GM18870 (cell line): ENCODE results near the gene UQCC5.

Source experiments
- ATAC-seq: cut with Tn5 transposase; IDR thresholded peaks from one replicate; pipeline ENCODE4 v1.9.1; 2021; ENCODE audit warnings: moderate library complexity; ENCODE audit not compliant: unreplicated experiment

UQCC5 gene

DNA sequence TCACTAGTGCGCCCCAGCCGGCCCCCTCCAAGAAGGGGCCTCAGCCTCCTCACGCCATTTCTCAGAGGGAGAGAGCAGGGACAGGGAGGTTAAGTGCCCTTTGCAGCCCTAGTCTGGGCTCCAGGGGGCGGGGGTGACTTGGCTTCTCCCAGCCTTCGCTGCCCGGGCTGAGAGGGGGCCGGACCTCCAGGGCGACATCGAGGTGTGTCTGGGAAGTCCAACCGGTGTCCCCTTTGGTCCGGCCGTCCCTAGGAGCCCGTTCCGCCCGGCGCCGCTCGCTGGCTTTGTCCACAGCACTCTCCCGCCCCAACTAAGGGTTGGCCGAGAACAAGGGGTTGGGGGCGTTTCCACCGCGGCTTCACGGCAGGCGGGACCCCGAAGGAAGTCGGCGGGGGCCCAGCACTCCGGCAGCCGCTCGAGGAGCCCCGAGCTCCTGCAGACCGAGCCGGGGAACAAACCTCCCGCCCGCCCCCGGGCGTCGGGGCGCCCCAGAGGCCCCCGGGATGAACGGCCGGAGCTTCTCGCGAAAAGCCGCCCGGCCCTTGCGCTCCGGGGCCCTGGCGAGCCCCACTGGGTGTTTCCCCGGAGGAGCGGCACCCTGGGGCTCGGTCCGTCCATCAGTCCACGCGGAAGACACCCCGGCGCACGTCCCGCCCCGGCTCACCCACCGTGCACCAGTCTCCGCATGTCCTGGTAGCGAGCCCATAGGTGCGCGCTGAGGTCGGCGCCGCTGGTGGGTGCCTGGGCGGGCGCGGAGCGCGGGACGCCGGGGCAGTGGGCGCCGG lies 3.4 kb upstream of the UQCC5 start:
- ATAC-seq = no peak

DNA sequence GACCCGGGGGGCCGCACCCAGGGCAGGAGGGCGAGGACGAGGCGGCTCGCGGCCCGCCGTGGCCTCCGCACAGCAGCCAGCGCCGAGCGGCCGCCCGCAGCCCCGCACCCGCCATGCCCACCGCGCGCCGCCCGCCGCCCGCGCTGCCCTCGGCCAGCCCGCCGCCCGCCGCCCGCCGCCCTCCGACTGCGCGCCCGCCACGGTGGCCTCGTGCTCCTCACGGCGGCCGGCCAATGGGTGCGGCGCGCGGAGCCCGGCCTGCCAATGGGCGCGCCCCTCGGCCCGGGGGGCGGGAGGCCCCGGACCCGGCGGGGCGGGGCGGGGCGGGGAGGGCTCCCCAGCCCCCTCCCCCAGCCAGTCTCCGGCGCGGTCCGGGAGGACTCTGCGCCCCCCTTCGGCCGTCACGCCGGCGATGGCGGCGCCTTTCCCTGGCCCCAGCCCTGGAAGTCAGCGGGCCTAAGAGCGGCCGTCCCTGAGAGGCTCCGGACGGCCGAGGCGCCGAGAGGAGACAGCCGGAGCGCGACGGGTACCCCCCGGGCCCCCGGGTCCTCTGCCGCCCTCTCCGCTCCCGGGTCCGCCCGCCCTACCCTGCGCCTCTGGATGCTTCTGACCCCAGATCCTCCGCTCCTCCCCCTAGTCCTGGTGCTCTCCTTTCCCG lies 2.7 kb upstream of the UQCC5 start, which contains the start of gene NT5DC2:
NT5DC2 (minus strand) TSS at position 235 of the 658 bp plus-strand sequence; CDS start at position 115, 120 bp downstream.
- no peak for ATAC-seq

DNA sequence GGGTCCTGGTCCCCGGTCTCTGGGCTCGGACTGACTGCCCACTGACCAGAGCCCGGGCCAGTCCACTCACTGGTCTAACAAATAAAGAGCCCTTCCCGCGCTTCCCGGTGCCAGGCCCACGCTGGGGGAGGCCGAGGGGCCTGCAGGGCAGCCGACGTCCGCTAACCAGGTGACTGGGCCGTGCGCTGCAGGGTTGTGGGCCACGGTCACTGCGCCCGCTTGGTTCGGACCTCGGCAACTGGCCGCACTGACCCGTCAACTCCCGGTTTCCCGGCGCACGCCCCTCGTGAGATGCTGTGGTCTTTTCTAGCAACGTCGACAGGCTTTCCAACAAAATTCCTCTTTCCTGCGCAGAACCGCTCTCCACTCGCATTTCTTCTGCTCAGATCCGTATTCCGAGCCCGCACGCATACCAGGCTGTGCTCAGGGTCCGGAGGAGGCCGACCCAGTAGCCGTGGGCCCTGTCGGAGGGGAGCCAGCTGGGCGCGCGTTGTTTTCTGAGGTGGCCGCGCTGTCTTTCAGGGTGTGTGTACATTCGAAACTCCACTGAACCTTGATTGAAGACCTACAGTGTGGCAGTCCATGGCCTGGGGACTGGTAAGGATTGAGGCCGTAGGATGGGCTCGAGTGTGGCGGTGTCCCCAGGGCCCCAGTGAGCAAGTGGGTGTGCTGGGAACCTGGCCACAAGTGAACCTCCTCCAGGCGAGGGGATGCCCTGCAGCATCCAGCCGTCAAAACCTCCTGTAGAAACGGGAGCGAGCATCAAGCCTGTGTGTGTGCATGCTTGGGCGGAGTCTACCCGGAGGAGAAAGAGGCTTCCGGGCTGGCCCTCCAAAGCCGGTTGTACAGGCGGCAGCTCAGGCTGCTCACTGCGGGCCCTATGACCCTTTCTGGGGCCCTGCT lies 1.9 kb upstream of the UQCC5 start:
- no peak for ATAC-seq

DNA sequence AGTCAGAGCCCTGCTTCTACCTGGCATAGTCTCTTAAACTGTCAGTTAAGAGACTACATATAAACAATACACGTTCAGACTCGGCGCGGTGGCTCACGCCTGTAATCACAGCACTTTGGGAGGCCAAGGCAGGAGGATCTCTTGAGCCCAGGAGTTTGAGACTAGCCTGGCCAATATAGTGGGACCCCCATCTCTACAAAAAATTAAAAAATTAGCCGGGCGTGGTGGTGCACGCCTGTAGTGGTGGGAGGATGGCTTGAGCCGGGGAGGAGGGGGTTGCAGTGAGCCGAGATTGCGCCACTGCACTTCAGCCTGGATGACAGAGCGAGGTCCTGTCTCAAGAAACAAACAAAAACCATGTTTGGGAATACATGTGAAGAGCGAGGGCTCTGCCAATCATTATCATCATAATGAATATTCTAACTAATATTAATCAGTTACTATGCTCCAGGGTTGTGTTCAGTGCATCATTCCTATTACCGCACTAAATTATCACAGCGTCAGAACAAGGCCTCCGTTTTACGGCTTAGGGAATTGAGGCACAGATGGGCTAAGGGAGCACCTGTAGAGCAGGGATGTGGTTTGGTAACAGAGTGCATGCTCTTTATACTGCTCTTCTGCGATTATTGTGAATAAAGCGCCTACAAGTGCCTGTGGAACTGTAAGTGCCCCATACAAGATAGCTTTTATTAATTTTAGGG lies 844 bp upstream of the UQCC5 start:
- no peak for ATAC-seq

DNA sequence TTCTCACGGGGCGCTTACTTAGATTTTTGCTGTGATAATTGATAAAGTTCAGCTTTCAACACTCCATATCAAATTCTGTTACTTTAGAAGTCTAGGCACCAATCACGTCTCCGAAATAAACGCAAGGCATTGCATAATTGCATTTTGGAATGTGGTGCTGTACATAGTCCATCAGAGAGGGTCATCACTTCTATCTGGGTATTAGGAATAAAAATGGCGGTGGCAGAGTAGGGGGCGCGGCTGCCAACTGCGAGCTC lies 365 bp upstream of the UQCC5 start:
- ATAC-seq = no peak

DNA sequence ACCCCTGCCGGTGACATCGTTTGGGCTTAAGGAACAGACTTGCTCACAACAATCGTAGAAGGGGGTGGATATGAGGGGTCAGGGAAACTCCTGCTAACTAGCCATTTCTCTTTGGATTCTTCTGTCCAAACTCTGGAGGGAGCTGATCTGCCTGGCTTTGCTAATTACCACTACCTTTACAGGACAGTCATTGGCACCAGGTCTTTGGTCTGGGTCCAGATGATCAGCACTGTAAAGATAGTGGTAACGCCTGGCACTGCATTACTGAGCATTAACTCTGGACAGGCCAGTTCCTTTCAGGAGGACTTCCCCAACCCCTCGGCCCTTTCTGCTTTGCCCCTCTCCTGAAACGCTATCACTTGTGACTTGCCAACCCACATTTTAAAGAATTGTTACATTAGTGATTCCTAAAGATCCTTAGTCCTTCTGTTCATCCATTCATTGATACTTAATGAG lies 788 bp downstream of the UQCC5 start:
- no peak for ATAC-seq

DNA sequence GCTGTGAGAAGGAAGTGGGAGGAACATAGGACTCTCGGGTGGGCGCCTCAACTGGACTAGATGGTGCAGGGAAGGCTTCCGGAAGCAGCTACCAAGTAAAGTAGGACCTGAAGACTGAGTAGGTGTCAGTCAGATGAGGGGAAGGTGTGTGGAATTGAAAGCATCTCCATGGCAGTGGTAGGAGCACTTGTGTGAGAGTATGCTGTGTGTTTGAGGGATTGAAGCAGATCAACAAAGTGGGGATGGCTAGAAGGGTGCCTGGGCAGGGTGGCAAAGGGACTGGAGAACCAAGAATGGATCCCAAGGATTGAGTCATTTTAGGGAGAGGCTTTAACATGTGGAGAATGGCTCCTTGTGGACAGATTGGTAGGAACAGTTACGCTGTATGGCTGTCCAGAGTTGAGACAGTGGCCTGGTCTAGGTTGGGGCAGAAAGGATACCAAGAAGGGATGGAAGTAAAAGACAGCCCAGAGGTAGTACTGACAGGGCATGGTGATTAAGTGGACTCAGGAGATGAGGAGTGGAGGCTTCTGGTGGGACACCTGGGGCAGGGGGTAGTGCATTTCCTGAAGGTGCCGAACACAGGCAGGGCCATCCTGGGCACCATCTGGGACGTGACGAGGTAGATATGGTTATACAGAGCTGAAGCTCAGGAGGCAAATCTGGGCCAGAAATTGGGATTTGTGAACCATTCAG lies 1.5 kb downstream of the UQCC5 start:
- ATAC-seq = no peak

DNA sequence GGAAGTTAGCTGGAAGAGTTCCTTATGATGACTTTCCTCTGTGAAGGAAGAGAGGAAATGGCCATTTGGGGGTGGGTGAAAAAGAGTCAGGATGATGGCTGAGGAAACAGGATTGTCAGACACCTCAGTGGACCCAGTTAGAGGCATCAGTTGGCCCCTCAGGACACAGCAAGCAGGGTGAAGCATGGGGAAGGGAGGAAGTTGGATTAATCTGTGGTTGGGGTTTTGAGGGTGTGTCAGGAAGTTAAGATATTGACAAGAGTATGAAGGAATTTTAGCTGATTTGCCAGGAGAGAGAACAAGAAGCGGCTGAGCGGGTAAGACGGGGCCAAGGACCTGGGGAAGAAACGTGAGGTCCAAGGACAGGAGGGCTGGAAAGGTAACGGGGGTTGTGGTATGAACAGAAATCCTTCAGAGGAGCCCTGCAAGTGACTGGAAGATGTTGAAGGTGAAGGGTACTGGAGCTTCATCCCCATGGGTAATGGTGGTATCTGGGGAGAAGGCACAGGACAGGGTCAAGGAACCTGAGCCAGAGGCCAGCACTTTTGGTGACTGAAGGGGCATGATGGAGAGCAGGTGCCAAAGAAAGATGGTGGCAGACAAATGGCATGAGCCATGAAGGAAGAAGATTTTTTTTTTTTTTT lies 2.7 kb downstream of the UQCC5 start:
- ATAC-seq = no peak

DNA sequence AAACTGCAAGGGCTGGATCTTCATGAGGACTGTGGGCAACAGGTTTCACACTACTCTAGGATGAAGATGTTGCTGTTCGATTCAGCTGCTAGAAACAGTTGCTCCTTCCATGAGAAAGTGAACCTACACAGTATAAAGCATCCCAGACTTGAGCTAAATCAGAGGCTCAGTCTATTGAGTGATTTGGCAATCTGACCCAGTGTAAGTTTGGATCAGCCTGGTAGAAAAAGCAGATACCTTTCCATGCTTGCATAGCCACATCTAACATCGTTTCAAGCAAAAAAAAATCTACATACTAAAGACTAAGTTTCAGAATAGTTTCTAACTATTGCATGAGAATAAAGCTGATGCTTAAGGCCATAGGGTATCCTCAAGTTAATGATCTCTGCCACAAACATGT lies 4.6 kb downstream of the UQCC5 start:
- no peak for ATAC-seq

DNA sequence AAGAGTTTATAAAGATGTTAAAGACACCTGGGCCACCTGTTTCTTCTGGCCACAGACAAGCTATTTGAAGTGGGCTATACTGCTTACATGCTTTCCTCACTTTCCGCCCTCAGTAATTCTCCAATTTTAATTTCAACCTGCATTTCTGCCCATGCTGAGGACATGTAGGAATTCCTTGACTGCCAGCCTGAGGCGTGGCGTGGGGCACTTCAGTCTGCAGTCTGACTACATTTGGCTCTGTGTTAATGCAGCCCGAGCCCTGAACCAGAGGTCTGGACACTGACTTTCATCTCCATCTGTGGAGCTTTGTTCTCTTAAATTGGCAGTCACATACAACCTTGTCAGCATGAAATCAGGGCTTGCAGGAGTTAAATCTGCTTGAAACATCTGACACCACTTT lies 8.5 kb downstream of the UQCC5 start:
- ATAC-seq = no peak

DNA sequence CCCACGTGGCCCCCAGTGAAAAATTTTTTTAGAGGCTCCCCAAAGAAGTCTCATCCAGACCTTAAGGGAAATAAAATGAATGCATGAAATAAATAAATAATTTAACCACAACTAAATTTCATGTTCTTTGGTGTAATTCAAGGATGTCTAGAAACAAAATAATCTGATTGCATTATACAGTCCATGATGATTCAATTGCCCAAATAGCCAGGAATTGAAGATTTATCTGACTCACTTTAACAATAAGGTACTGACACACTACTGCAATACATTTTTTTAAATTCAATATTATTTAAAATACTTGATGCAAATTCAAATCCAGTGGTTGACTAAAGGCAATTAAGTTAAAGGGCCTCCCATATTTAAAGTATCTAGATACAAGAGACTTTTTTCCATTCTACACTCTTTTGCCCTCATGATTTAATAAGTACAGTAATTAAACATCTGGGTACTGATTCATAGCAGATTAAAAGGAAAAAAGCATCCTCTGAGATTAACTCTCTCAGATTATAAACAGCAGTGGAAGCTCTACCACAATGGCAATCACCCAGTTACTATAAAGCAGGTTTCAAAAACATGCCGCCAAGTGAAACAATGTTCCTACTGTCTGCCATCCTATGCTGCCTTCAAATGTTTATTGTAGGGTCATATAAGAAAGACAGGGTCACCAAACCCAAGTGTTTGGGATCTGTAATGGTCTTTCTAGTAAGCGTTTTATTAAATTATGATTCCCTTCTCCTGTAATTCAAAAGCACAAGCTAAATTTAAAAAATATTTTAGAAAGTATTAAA lies 9.9 kb downstream of the UQCC5 start:
- ATAC-seq = no peak

DNA sequence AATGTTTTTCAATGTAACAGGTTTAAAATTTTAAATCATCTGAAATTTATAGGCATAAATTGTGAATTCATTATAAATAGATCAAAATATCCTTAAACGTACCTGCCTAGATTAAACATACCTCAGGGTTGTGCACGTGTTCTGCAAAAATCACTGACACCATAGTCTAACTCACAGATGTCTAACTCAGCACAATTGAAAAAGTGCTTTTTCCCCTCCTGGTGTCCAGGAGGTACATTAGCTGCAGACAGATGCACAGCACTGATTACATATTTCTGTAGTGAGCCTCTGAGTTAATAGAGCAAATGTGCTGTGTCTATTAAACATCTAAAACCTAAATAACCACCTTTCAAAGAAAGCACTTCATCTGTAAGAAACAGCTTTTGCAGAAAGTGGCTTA lies 10.7 kb downstream of the UQCC5 start:
- ATAC-seq = no peak

DNA sequence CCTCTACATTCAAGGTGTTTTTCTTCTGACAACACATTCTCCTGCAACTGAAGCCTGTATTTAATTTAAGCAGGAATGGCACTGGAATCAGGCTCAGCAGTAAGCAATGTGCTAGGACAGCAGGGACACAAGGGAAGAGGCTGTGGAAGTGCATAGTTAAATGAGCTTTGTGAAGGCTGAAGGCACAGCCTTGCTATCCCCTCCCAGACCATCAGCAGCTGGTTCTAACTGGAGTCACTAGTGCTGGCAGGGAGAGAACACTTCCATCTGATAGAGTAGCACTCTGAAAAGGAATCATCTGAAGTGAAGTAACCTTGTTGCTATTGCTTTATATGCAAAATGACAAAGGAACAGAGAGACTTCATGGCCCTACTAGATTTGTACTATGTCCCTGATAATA lies 14.7 kb downstream of the UQCC5 start:
- no peak for ATAC-seq

DNA sequence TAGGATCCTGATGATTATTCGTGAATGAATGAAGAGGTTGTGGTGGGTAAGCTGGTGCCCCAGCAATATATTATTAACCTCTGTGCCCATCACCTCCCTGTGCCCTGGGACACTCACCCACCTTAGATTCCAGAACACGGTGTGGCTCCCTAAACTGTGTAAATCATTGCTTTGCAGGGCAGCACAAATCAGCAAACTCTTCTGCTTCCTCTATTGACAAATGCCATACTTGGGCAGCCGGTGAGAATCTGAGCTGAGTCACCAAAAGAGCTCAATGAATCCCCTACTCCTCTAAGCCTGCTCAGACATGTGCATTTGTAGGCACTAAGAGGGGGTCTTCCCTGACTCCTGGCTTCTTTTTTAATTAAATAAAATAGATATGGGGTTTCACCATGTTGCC lies 15.7 kb downstream of the UQCC5 start:
- ATAC-seq = no peak

DNA sequence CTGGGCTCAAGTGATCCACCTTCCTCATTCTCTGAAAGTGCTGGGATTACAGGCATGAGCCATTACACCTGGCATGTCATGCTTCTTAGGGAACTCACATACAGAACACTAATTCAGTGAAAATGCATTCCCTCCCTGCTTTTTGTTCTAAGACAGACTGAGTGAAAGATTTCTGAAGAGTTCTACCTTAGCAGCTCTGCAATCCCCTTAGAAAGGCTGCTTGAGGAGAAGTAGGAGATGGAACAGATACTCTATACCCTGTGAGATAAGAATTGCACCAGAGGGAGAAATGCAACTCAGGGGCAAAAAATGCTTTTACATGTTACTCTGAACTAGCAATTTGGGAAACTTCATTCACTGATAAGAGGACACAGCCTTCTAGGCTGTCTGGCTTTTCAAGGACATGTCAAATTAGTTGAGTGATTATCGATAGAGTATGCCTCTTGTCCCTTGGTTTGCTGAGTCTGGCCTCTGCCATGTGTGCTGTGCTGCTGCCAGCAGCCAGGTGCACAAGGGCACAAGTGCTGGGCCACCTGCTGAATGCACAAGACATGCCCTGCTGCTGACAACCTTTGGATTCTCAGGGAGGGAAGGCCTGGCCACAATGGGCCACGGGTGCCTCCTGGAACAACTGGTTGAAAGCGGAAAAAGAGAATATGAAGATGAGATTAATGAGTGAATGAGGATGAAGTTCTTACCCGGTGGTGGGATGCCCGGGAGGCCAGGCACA lies 17.8 kb downstream of the UQCC5 start:
- ATAC-seq = no peak

DNA sequence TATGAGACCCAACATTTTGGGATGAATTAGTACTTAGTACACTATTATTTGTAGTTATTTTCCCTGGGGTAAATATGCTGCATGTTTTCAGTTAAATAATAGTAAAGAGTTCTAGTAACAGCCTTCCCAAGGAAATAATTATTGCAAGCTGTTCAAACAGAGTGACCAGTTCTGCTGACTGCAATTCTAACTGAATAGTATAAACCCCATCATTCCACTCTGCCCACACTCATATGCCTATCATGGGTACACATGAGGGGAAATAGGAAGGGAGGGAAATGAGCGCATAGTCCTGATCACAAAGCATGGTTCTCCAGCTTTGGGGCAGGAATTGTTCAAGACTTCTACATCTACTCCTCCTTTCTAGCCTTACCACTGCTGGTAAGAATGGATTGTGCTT lies 18.7 kb downstream of the UQCC5 start:
- ATAC-seq = no peak

DNA sequence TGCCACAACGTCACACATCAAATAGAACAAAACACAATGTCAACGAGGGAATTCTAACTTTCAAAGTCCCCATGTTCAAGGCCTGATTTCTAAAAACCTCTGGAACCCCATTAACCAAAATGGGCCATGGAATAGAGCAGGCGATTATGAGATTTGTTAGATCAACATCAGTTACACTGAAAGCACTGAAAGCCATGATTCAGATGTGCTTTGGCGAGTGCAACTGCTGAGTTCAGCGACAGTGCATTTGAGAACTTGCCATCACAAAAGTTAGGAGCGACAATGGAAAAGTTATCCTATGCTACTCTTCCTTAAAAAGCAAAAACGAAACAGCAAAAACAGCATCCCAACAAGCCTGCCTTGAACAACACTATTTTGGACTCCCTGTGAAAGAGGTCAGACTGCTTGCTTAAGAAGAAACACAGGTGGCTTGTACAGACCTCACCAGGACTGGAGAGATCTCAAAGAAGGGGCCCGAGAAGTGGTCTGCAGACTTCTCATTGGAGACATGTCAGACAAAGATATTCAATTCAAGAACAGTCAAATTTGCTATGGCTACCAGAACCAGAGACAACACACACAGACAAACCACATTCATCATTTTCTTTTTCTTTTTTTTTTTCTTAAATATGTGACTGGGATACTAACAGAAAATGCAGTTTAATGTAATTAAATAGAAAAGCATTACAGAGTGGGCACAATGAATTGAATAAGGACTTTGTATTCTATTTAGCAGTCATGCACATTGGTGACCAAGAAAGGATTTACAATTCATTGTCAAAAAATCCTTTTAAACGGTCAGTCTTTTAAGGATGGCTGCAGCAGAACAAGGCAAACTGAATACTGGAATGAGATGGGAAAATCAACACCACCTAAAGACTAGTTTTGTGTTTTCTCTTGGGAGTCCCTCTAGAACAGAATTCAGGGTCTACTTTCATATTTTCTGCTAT lies 20.9 kb downstream of the UQCC5 start:
- ATAC-seq = no peak
